ENCODE measurements around the gene DPEP2. TPM values are rescaled to one million over a fixed set of nuclear protein-coding genes. Genes with fewer than 3 reads are reported as not detected.

DPEP2 gene
- total and polyA plus RNA-seq, 2 of the 13 experiments (the other 11 are each of a cell fraction or from before 2014, with no cell fraction given), result 0.18 TPM; not detected in 1

GRCh38 chr16:67968400-67969253, 30.7 kb downstream of the DPEP2 start, which contains the start of gene SLC12A4 (continued):
- TF ChIP-seq ZBTB3 (CRISPR knock-in tag; IDR thresholded peaks at IDR 0.05; ENCODE audit: borderline replicate concordance, low read depth) (peak; percentile 15; the same call in 1 of the 2 replicates), NONO (IDR thresholded peaks at IDR 0.05) (no peak), NONO (CRISPR knock-in tag; conservative IDR thresholded peaks at IDR 0.05) (peak; percentile 60), CBFB (CRISPR knock-in tag; IDR thresholded peaks at IDR 0.05) (no peak), MBNL3 (CRISPR knock-in tag; conservative IDR thresholded peaks at IDR 0.05) (no peak), CEBPZ (IDR thresholded peaks at IDR 0.05; ENCODE audit: low read length) (no peak), ZNF687 (CRISPR knock-in tag; IDR thresholded peaks at IDR 0.05) (peak; percentile 70), JUN (CRISPR knock-in tag; IDR thresholded peaks at IDR 0.05) (peak; percentile 99), ZNF792 (CRISPR knock-in tag; IDR thresholded peaks at IDR 0.05) (peak; percentile 26; the same call in 1 of the 2 replicates), TOPORS (CRISPR knock-in tag; IDR thresholded peaks at IDR 0.05) (peak; percentile 57; the same call in 1 of the 2 replicates), BRCA1 (CRISPR knock-in tag; IDR thresholded peaks at IDR 0.05) (no peak; the same call in 1 of the 2 replicates), SMAD9 (CRISPR knock-in tag; IDR thresholded peaks at IDR 0.05) (no peak), ZNF33B (CRISPR knock-in tag; IDR thresholded peaks at IDR 0.05) (0 out of 2 replicates have a peak, but pooled peaks have one; percentile 35)
- TF ChIP-seq, protein P1, sequence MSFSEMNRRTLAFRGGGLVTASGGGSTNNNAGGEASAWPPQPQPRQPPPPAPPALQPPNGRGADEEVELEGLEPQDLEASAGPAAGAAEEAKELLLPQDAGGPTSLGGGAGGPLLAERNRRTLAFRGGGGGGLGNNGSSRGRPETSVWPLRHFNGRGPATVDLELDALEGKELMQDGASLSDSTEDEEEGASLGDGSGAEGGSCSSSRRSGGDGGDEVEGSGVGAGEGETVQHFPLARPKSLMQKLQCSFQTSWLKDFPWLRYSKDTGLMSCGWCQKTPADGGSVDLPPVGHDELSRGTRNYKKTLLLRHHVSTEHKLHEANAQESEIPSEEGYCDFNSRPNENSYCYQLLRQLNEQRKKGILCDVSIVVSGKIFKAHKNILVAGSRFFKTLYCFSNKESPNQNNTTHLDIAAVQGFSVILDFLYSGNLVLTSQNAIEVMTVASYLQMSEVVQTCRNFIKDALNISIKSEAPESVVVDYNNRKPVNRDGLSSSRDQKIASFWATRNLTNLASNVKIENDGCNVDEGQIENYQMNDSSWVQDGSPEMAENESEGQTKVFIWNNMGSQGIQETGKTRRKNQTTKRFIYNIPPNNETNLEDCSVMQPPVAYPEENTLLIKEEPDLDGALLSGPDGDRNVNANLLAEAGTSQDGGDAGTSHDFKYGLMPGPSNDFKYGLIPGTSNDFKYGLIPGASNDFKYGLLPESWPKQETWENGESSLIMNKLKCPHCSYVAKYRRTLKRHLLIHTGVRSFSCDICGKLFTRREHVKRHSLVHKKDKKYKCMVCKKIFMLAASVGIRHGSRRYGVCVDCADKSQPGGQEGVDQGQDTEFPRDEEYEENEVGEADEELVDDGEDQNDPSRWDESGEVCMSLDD (CRISPR knock-in tag; IDR thresholded peaks at IDR 0.05; ENCODE audit: borderline replicate concordance), result no peak
- TF ChIP-seq, protein P2, sequence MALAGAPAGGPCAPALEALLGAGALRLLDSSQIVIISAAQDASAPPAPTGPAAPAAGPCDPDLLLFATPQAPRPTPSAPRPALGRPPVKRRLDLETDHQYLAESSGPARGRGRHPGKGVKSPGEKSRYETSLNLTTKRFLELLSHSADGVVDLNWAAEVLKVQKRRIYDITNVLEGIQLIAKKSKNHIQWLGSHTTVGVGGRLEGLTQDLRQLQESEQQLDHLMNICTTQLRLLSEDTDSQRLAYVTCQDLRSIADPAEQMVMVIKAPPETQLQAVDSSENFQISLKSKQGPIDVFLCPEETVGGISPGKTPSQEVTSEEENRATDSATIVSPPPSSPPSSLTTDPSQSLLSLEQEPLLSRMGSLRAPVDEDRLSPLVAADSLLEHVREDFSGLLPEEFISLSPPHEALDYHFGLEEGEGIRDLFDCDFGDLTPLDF (CRISPR knock-in tag; IDR thresholded peaks at IDR 0.05), result peak; percentile 96
- TF ChIP-seq, protein P3, sequence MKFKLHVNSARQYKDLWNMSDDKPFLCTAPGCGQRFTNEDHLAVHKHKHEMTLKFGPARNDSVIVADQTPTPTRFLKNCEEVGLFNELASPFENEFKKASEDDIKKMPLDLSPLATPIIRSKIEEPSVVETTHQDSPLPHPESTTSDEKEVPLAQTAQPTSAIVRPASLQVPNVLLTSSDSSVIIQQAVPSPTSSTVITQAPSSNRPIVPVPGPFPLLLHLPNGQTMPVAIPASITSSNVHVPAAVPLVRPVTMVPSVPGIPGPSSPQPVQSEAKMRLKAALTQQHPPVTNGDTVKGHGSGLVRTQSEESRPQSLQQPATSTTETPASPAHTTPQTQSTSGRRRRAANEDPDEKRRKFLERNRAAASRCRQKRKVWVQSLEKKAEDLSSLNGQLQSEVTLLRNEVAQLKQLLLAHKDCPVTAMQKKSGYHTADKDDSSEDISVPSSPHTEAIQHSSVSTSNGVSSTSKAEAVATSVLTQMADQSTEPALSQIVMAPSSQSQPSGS (CRISPR knock-in tag; IDR thresholded peaks at IDR 0.05), result peak; percentile 95

All from HepG2 (cell line).